GM12874 (cell line): Measurements from ENCODE around the gene CLCNKA.
A peak's percentile ranks its signal among the peaks of the same experiment; 100 is the strongest.

Experiments used
- TF ChIP-seq, protein P1 (sequence below): IDR thresholded peaks from 2 replicates; pipeline ENCODE4 v1.5.1; 2011; ENCODE audit warnings: low read depth, mild to moderate bottlenecking, control low read depth, low read length, moderate library complexity; ENCODE audit not compliant: insufficient read depth

The CLCNKA gene

DNA sequence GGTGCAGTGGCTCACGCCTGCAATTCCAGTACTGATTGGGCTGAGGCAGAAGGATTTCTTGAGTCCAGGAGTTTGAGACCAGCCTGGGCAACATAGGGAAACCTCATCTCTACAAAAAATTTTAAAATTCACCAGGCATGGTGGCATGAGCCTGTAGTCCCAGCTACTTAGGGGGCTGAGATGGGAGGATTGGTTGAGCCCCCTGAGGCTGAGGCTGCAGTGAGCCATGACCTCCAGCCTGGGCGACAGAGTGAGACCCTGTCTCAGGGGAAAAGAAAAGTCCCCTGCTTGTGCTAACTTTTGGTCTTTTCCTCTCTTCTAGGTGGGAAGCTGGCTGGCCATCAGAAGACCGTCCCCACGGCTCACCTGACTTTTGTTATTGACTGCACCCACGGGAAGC lies 16.2 kb upstream of the CLCNKA start:
- TF ChIP-seq, protein P1, sequence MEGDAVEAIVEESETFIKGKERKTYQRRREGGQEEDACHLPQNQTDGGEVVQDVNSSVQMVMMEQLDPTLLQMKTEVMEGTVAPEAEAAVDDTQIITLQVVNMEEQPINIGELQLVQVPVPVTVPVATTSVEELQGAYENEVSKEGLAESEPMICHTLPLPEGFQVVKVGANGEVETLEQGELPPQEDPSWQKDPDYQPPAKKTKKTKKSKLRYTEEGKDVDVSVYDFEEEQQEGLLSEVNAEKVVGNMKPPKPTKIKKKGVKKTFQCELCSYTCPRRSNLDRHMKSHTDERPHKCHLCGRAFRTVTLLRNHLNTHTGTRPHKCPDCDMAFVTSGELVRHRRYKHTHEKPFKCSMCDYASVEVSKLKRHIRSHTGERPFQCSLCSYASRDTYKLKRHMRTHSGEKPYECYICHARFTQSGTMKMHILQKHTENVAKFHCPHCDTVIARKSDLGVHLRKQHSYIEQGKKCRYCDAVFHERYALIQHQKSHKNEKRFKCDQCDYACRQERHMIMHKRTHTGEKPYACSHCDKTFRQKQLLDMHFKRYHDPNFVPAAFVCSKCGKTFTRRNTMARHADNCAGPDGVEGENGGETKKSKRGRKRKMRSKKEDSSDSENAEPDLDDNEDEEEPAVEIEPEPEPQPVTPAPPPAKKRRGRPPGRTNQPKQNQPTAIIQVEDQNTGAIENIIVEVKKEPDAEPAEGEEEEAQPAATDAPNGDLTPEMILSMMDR, result no peak

DNA sequence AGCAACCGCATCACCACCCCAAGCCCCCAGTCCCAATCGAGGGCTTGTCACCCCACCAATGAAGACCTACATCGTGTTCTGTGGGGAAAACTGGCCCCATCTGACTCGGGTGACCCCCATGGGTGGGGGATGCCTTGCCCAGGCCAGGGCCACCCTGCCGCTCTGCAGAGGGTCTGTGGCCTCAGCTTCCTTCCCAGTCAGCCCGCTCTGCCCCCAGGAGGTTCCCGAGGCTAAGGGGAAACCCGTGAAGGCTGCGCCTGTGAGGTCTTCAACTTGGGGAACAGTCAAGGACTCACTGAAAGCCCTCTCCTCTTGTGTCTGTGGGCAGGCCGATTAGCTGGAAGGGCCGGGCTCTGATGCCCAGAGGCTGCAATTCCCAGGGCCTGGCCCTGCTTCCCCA lies 15.8 kb upstream of the CLCNKA start:
- TF ChIP-seq, protein P1, result no peak

DNA sequence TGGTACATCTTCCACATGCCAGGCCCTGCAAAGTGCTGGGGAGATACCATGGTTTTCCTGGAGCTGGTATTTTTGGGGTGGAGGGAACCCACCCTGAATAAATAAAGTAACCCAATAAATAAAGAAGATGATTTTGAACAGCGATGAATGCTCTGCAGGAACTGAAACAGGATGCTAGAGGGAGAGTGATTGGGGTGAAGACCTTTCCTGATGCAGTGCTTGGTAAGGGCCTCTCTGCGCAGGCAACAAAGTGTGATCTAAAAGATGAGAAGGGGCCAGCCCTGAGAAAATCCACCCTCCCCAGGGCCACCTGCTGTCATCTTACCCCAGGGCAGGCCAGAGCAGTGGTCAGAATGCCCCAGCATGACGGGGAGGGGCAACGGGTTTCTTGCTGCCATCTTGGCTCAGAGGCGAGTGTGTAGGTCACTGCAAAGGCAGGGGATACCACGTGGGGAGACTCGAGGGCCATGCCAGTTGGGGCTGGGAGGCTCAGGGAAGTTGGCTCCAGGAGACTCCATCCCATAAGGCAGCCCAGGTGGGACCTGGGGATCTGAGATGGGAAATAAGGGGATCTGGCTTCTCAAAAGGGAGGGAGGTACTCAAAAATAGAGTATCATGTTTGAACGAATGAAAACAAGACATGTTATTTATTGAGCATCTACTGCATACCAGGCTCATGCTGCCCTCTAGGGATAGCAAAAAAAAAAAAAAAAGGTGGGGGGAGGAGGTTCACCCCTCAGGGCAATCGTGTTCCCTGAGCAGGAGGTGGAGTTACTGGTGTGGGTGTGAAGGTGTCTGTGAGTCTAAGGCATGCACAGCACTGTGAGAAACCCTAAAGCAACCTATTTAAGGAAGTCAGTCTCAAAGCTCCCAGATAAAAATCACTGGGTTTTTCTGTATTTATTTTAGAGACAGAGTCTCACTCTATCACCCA lies 15.0 kb upstream of the CLCNKA start:
- TF ChIP-seq, protein P1, result 0 out of 2 replicates have a peak, but pooled peaks have one; percentile 16

DNA sequence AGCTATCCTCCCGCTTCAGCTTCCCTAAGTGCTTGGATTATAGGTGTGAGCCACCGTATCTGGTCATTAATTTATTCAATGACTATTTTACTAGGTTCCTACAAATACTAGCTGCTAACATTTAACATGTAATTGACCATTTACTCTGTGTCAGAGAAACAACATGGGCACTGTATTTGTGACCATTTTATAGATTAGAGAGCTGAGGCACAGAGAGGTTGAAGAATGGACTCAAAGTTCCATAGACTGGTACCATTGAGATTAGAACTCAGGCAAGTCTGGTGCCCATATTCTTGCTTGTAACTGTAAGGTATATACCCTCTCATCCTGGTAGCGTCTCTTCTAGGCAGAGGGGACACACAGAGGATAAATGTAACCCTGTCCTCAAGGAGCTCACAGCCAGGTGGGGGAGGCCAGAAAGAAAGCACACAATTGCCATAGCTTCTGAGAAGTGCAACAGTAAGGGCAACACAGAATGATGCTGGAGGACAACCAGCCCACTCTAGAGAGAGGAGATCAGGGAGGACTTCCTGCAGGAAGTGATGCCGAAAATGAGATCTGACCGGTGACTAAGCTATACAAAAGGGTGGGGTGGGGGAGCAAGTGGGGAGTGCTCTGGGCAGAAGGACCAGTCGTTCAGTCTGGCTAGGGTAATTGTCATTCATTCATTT lies 14.0 kb upstream of the CLCNKA start:
- TF ChIP-seq, protein P1, result no peak

DNA sequence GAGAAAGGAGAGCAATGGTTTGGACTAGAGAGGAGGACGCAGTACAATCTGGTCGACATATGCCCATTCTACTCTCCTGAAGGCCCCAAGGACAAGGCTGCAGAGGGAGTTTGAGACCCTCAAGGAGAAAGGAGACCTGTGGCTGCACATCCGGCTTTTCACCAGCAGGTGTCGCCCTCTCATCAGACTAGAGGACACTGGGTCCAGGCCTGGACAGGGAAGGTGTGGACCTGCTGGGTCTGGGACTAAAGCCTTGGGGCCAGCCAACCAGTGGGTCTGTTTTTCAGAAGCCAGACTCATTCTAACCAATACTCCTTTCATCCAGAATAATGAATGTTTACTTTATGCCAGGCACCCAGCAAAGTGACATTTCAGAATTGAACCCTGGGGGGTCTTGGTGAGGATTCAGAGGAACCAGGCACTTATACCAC lies 12.8 kb upstream of the CLCNKA start:
- TF ChIP-seq, protein P1, result peak; percentile 96

DNA sequence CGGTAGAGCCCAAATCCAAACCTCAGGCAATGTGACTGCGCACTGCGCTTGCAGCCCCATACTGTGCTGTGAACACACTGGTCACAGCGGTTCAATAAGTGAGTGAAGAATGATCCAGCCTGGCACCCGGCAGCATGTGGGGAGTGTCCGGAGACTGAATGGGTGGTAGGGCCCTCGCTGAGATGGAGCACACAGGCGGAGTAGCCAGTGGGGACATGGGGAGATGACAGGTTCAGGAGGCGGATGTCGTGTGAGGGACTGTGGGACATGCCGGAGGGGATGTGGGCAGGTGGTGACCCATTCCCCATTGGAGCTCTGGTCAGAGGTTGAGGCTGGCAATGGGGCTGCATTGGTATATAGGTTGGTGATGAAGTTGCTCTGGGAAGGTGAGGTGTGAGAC lies 12.2 kb upstream of the CLCNKA start:
- TF ChIP-seq, protein P1, result no peak

DNA sequence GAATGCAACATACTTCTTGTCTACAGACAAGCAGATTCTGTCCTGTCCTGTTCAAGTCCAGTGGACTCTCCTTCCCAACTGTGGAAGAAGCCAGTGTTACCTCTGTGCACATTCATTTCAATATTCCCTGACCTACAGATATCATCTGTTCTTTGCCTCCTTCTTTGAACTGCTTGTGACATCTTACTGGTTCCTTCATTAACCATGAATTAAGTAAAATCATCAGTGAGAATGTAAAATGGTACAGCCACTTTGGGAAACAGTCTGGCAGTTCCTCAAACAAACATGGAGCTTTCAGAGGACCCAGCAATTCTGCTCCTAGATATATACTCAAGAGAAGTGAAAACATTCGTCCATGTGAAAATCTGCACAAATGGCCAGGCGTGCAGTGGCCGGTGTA lies 11.0 kb upstream of the CLCNKA start:
- TF ChIP-seq, protein P1, result no peak
